Fibroblast of pulmonary artery (primary cell): ENCODE results near the gene C22orf31.

Experiments
- DNase-seq: peaks from one replicate; pipeline ENCODE4 v3.0.0-alpha.2; 2010; ENCODE audit warnings: low read depth
- H3K4me3 ChIP-seq: replicated peaks from 2 replicates; pipeline ENCODE4 v1.5.1; 2011; ENCODE audit warnings: low read depth, mild to moderate bottlenecking, control low read depth, low read length, moderate library complexity
- CTCF ChIP-seq: IDR thresholded peaks from 2 replicates; pipeline ENCODE4 v1.5.1; 2011; ENCODE audit warnings: mild to moderate bottlenecking, control low read depth, low read length, inconsistent platforms; ENCODE audit errors: missing control alignments

C22orf31 gene

GRCh38 chr22:29069463-29069862 lies 7.8 kb upstream of the C22orf31 start:
- DNase-seq = no peak

GRCh38 chr22:29065468-29066190 lies 4.0 kb upstream of the C22orf31 start:
- no peak for DNase-seq

More at GRCh38 chr22:29069463-29069862, 7.8 kb upstream of the C22orf31 start:
- TF ChIP-seq CTCF = no peak
- H3K4me3 ChIP-seq = no peak overlapping the region

GRCh38 chr22:29062286-29062821 lies 723 bp upstream of the C22orf31 start:
- H3K4me3 ChIP-seq = no peak overlapping the region
- TF ChIP-seq CTCF = no peak
- peak; percentile 35 for DNase-seq

More at GRCh38 chr22:29065468-29066190, 4.0 kb upstream of the C22orf31 start:
- H3K4me3 ChIP-seq = no peak overlapping the region
- TF ChIP-seq CTCF = no peak

- no peak for DNase-seq
- no peak for TF ChIP-seq CTCF
- no peak overlapping the region for H3K4me3 ChIP-seq
Measured at GRCh38 chr22:29060931-29061330, 700 bp downstream of the C22orf31 start.

GRCh38 chr22:29060251-29060869 lies 1.3 kb downstream of the C22orf31 start:
- H3K4me3 ChIP-seq = no peak overlapping the region
- no peak for DNase-seq
- no peak for TF ChIP-seq CTCF

GRCh38 chr22:29056472-29056871 lies 5.2 kb downstream of the C22orf31 start:
- no peak for DNase-seq
- TF ChIP-seq CTCF = no peak
- H3K4me3 ChIP-seq = no peak overlapping the region
